ENCODE results near the gene ZNF25.

DNA sequence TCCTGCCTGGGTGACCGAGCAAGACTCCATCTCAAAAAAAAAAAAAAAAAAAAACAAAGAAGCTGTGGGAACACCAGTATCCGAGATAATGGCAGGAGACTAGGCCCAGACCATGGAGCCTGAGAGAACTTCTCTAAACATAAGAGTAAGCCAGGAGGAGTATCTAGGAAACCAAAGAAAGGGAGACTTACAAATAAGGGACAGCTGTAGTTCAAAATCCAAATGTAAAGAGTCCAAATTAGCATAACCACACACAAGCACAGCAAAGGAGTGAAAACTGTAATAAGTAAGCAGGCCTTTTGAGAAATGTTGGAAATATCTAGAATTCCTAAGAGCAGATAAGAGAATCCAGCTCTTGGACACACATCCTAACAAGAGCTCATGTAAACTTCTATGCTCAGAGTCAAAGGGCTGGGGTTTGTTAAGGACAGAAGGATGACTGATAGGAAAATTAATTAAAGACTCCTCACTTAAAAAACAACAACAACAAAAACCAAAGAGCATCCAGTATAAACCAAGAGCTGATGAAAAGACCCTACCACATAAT lies 15.8 kb downstream of the ZNF25 start:
- TF ChIP-seq TAF1 (IDR thresholded peaks at IDR 0.05; ENCODE audit: borderline replicate concordance, low read depth, low read length) (no peak), POLR2A (IDR thresholded peaks at IDR 0.05; ENCODE audit: low read depth, low read length) (no peak)

Data from GM12892 (cell line).